ENCODE measurements around the gene LRP5.
A peak's percentile ranks its signal among the peaks of the same experiment; 100 is the strongest.
"Not testable (repeated sequence)": the region's sequence is repeated elsewhere in the genome, so short reads cannot be mapped to it uniquely, and the experiment has no call there.

Gene LRP5

DNA sequence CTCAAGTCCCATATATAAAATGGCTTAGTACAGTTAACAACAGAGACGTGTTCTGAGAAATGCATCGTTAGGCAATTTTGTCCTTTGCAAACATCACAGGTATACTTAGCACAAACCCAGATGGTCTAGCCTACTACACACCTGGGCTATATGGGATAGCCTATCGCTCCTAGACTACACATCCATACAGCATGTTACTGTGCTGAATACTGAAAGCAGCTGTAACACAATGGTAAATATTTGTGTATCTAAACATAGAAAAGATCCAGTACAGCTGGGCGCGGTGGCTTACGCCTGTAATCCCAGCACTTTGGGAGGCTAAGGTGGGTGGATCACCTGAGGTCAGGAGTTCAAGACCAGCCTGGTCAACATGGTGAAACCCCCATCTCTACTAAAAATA lies 145.9 kb downstream of the LRP5 start:
- H3K27ac Mint-ChIP-seq, H3K9me3 Mint-ChIP-seq, H3K4me3 Mint-ChIP-seq, DNase-seq, H3K36me3 Mint-ChIP-seq, CTCF ChIA-PET: not testable (repeated sequence)
- H3K4me1 Mint-ChIP-seq: peaks cover 18% of the 10 kb centered on the region
- H3K27me3 Mint-ChIP-seq: peaks cover 23% of the 10 kb centered on the region

DNA sequence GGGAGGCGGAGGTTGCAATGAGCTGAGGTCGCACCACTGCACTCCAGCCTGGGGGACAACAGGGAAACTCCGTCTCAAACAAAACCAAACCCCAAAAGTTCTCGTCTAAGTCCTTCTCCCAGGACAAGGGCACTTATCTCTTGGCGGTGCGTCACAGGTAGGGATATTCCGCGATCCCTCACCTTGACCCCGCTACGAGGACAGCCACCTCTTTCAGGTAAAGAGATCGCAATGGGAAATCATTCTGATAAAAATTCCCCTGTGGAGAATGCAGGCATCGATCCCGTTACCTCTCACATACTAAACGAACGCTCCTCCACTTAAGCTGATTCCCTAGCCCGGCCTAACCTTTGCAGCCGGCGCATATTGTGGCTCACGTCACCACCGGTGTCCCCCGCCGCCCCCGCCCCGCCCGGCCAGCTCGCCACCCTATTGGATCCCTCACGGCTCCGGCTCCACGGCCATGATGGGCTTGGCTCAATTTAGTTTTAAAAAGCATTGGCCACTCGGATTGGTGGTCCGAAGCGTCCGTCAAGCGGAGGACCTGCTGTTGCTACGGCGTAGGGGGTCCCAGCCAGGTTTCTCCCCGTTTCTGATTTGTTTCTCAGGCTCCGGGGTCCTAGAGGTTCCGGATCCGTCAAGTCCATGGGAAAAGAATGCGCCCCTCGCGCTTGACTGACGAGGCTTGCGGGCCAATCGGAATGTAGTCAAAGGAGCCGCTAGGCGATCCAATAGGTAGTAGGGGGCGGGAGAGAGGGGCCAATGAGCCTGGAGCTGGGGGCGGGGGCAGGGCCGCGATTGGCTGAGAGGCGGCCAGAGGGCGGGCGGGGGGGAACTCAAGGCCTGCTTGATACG lies 147.7 kb downstream of the LRP5 start:
- H3K36me3 Mint-ChIP-seq: peaks cover 17% of the 10 kb centered on the region
- H3K27ac Mint-ChIP-seq: peak overlapping the region; percentile 87
- CTCF ChIA-PET: no interaction called here
- peak; percentile 96 for DNase-seq
- H3K27me3 Mint-ChIP-seq: peaks cover 22% of the 10 kb centered on the region
- H3K4me1 Mint-ChIP-seq: peaks cover 32% of the 10 kb centered on the region
- H3K4me3 Mint-ChIP-seq: peak overlapping the region; percentile 81
- H3K9me3 Mint-ChIP-seq: no peaks in the 10 kb centered on the region

DNA sequence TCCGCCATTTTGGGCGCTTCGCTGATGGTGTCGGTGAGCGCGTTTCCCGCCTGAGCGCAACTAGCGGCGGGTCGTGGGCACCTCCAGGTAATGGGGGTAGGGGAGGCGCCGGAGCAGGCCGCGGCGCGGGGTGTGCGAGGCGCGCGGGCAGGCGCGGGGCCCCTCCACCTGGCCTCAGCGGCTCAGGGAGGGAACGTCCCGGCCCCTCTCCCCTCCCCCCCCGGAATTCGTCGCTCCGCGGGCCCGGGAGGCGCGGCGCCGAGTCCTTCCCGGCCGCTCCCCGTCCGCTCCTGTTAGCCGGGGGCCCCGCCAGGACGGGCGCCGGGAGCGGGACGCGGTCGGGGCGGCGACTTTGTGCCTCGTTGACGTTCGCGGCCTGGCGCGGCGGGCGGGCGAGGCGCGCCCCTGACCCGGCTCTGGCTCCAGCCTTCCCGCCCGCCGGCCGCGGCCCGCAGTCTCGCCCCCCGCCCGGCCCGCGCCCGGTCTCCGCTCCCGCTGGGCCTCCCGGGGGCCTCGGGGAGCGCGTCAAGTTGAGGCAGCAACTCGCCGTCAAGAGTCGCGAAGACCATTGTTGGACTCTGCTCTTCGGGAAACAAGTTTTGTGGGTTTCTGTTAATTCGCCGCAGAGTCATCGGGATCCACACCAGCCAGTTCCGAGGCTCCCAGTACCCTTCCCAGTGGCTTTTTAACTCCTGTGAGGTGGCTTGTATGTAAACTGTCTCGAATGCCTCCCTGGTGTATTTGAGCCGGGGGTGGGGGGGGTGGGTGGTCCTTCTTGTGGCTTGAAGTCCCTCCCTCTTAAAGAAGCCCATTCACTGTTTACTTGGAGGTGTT lies 148.6 kb downstream of the LRP5 start, which contains the start of gene PPP6R3:
Gene PPP6R3 (plus strand): TSS at position 12 of the 834 bp plus-strand sequence. CDS start 76,913 bp downstream, outside the sequence.
- H3K4me1 Mint-ChIP-seq: peaks cover 41% of the 10 kb centered on the region
- peaks cover 14% of the 10 kb centered on the region for H3K27me3 Mint-ChIP-seq
- no peaks in the 10 kb centered on the region for H3K9me3 Mint-ChIP-seq
- peak within 1 kb of the TSS; percentile 87 for H3K27ac Mint-ChIP-seq
- peaks cover 21% of the 10 kb centered on the region for H3K36me3 Mint-ChIP-seq
- no peak for DNase-seq
- peak within 1 kb of the TSS; percentile 81 for H3K4me3 Mint-ChIP-seq
- CTCF ChIA-PET: interaction anchor here (1.3 kb wide), 1 partner anchor 123 kb away, joined by 6 read pairs; no protein-coding TSS in a partner anchor

DNA sequence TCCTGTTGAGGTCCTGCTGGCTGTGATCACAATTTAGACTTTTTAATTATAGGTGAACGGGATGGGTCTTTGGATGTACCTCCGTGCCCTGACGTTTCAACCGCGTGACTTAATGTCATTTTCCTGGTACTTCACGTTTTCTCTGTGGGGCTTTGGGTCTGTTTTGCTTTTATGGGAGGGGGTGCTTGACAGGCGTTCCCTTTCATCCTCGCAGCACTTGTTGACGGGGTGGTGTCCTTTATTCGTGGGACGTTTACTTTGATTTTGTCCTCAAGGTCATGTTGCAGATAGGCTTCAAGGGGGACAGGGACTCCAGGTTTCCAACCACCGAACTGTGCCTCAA lies 149.2 kb downstream of the LRP5 start:
- Mint-ChIP-seq H3K27me3 (peaks cover 12% of the 10 kb centered on the region), H3K9me3 (no peaks in the 10 kb centered on the region), H3K27ac (peak overlapping the region; percentile 82), H3K4me1 (peaks cover 43% of the 10 kb centered on the region), H3K4me3 (peak overlapping the region; percentile 71), H3K36me3 (peaks cover 21% of the 10 kb centered on the region)
- CTCF ChIA-PET: interaction anchor here (1.3 kb wide), 1 partner anchor 122 kb away, joined by 6 read pairs; no protein-coding TSS in a partner anchor
- peak; percentile 32 for DNase-seq

DNA sequence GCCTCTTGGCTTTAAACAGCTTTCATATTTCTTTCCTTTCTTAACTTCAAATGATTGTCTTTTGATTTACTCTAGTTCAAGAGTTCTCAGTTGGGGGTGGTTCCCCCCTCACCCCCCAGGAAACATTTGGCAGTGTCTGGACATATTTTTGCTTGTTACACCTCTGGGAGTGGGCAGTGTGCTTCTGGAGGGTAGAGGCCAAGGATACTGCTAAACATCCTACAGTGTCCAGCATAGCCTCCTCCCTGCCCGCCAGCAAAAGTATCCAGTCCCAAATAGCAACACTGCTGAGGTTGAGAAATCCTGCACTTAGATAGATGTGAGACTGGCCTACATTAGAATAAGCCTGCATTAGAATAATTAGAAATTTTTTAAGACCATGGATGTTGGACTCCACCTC lies 151.3 kb downstream of the LRP5 start:
- H3K4me1 Mint-ChIP-seq: peaks cover 55% of the 10 kb centered on the region
- H3K9me3 Mint-ChIP-seq: no peaks in the 10 kb centered on the region
- CTCF ChIA-PET: no interaction called here
- no peak for DNase-seq
- peak overlapping the region; percentile 57 for H3K4me3 Mint-ChIP-seq
- H3K36me3 Mint-ChIP-seq: peaks cover 30% of the 10 kb centered on the region
- H3K27ac Mint-ChIP-seq: no peak overlapping the region
- peaks cover 4% of the 10 kb centered on the region for H3K27me3 Mint-ChIP-seq

DNA sequence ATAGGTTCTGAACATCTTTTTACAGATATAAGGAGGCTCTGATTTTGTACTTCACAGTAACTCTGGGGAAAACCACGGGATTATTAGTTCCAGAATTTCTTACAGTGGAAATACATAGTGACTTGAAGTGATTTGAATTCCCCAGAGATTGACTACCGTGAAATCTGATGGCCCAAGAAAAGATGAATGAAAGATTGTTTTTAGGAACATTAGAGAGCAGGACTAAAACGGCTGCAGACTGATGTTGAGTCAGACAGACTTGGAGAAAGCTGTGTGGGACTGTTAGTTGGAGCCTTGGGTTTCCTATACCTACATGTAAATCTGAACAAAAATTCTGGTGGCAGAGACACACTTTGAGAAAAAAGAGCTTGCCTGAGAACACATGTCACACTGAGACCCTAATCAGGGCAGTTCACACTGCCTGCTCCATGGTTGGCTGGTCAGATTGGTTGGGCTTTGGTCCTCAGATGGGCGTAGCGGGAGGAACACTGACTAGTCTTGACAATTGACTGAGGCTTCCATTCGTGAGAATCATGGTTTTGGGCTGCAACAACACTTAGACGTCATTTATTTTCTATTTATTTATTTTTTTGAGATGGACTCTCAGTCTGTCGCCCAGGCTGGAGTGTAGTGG lies 154.9 kb downstream of the LRP5 start:
- CTCF ChIA-PET: no interaction called here
- Mint-ChIP-seq H3K36me3 (peaks cover 43% of the 10 kb centered on the region), H3K27ac (no peak overlapping the region)

DNA sequence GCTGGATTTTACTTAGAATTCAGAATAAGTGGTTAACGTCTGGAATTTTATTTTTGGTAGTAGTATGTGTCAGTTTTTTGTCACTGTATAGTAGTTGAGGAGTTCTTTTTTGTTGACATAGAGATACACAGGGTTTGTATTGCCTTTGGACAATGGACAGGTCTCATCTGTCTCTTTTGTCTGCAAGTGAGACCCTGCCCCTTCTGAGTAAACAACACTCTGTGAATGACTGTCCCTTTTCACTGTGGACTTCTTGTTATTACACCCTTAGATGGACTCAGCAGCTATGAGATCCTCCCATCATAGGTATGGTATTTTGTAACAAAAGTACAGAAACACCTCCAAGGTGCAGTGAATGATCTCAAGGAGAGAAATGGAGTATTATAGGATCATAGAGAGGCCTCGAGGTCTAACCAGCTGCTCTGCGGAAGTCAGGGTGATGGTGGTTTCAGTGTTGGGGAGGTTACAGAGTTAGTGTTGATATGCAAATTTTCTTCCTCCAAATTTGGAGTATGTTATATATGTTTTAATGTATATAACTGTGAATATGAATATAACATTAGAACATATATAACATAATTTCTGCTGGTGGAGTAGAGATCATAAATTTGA lies 155.9 kb downstream of the LRP5 start:
- Mint-ChIP-seq H3K9me3 (no peaks in the 10 kb centered on the region), H3K4me1 (peaks cover 88% of the 10 kb centered on the region), H3K36me3 (peaks cover 45% of the 10 kb centered on the region), H3K27ac (peak overlapping the region; percentile 80), H3K4me3 (peak overlapping the region; percentile 22), H3K27me3 (no peaks in the 10 kb centered on the region)
- CTCF ChIA-PET: interaction anchor here (0.6 kb wide), 1 partner anchor 8 kb away, joined by 3 read pairs; no protein-coding TSS in a partner anchor
- DNase-seq: peak; percentile 48

More for the DNA sequence above, 154.9 kb downstream of the LRP5 start:
- H3K9me3 Mint-ChIP-seq: no peaks in the 10 kb centered on the region
- no peaks in the 10 kb centered on the region for H3K27me3 Mint-ChIP-seq
- H3K4me1 Mint-ChIP-seq: peaks cover 87% of the 10 kb centered on the region
- no peak overlapping the region for H3K4me3 Mint-ChIP-seq
- no peak for DNase-seq

DNA sequence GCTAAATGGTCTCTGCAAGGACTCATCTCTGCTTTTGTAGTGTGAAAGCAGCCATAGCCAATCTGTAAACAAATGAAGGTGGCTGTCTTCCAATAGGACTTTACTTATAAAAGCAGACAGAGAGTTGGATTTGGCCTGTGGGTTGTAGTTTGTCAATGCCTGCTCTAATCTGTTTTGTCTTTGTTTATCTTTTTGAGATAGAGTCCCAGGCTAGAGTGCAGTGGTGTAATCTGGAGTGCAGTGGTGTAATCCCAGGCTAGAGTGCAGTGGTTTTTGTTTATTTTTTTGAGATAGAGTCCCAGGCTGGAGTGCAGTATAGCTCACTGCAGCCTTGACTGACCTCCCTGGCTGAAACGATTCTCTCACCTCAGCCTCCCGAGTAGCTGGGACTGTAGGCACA lies 156.7 kb downstream of the LRP5 start:
- H3K27me3 Mint-ChIP-seq: no peaks in the 10 kb centered on the region
- H3K4me3 Mint-ChIP-seq: no peak overlapping the region
- H3K36me3 Mint-ChIP-seq: peaks cover 48% of the 10 kb centered on the region
- H3K27ac Mint-ChIP-seq: no peak overlapping the region
- CTCF ChIA-PET: no interaction called here
- H3K4me1 Mint-ChIP-seq: peaks cover 87% of the 10 kb centered on the region
- H3K9me3 Mint-ChIP-seq: no peaks in the 10 kb centered on the region
- DNase-seq: no peak

DNA sequence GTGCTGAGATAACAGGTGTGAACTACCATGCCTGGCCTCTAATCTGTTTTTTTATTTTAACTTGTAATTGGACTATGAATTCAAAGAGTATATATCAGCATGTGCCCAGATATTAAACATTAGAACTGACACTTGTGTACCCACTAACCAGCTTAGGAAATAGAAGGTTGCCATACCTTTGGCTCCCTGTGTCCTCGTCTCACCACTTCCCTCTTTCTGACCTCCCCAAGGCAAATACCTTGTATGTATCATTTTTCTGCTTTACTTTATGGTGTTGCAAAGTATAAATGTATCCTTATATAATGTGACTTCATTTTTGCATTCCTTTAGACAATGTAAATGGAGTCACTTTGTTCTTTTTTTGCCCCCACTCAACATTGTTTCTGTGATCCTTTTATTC lies 157.3 kb downstream of the LRP5 start:
- Mint-ChIP-seq H3K4me1 (peaks cover 85% of the 10 kb centered on the region), H3K9me3 (peaks cover 3% of the 10 kb centered on the region), H3K27me3 (no peaks in the 10 kb centered on the region), H3K27ac (no peak overlapping the region), H3K4me3 (no peak overlapping the region), H3K36me3 (peaks cover 48% of the 10 kb centered on the region)
- no peak for DNase-seq
- CTCF ChIA-PET: no interaction called here

DNA sequence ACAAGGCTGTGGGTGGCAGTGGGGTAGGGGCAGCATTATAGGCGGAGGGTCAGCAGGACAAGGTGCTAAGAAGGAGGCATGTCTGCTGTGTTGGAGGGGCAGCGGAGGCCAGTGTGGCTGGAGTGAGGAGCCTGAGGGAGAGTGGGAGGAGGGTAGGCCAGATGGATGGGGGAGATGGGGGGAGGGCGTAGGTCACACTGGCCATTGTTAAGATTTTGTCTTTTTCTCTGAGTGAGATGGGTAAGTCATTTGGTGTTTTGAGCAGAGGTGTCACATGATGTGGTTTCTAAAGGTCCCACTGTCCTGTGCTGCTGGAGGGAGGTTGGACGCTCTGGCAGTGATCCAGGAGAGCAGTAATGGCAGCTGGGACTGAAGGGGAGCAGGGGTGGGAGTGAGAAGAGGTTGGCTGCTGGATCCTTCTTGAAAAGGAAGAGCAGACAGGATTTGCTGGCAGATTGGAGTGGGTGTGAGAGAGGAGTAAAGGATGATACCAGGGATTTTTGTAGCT lies 158.0 kb downstream of the LRP5 start:
- H3K4me3 Mint-ChIP-seq: peak overlapping the region; percentile 3
- peaks cover 82% of the 10 kb centered on the region for H3K4me1 Mint-ChIP-seq
- peaks cover 50% of the 10 kb centered on the region for H3K36me3 Mint-ChIP-seq

DNA sequence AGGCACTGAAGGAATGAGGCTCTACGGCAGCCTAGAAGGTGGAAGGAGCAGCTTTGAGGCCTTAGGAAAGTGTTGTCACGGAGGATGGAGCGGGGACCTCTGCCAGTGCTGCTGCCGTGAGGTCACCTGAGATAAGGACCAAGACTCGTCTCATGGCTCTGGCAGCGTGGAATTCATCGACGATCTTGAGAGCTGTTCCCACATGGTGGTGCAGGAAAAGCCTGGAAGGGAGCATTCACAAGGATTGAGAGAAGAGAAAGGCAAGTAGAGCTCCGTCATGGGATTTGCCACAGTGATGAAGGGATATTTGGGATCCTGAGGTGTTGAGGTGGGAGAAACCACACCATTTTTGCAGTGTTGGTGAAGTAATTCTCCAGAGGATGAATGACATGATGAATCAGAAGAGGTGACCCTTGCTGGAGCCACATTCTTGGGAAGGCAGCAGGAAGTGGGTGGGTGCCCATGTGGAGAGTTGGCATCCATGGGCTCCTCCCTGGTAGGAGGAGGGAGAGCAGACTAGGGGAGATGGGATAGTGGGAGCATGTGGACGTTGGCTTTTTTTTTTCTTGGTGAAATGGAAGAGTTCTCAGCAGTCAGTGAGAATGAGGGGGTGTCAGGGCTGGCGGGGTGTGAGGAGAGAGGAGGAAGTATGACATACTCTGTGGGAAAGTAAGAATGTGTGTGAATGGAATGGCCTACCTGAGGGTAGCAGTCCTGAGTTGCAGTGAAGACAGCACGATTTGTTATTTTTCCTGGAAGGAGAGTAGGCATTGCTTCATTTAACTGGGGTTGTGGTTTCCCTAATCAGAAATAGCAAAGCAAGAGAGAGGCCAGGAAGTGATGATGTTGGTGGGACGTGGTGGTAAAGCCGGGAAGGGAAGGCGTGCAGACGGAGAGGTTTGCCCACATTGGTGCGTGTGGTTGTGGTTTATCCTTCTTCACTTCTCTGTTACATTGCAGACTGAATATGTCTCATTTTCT lies 159.3 kb downstream of the LRP5 start:
- H3K4me3 Mint-ChIP-seq: peak overlapping the region; percentile 42
- peaks cover 5% of the 10 kb centered on the region for H3K9me3 Mint-ChIP-seq
- DNase-seq: peak; percentile 66
- peaks cover 53% of the 10 kb centered on the region for H3K36me3 Mint-ChIP-seq
- H3K27ac Mint-ChIP-seq: peak overlapping the region; percentile 78
- H3K27me3 Mint-ChIP-seq: no peaks in the 10 kb centered on the region
- peaks cover 73% of the 10 kb centered on the region for H3K4me1 Mint-ChIP-seq
- CTCF ChIA-PET: interaction anchor here (0.8 to 1.0 kb wide), 2 partner anchors 9 to 112 kb away, joined by 3 read pairs; no protein-coding TSS in a partner anchor

More for the DNA sequence above, 158.0 kb downstream of the LRP5 start:
- CTCF ChIA-PET: interaction anchor here (1.0 kb wide), 1 partner anchor 113 kb away, joined by 3 read pairs; no protein-coding TSS in a partner anchor
- H3K27me3 Mint-ChIP-seq: no peaks in the 10 kb centered on the region
- DNase-seq: no peak
- peaks cover 5% of the 10 kb centered on the region for H3K9me3 Mint-ChIP-seq
- no peak overlapping the region for H3K27ac Mint-ChIP-seq

DNA sequence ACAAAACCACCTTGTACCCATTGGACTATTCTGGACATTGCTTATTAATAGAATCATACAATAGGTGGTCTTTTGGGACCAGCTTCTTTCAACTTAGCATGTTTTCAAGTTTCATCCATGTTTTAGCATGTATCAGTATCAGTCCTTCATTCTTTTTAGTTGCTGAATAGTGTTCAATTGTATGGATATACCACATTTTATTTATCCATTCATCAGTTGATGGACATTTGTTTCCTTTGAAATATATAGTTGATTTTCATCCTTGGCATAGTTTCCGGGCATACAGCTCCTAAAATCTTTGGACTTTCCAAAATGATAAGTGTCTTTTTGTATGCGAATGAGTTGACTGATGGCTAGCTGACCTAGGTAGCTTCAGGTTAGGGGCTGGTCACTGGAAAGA lies 160.4 kb downstream of the LRP5 start:
- peaks cover 70% of the 10 kb centered on the region for H3K4me1 Mint-ChIP-seq
- peaks cover 57% of the 10 kb centered on the region for H3K36me3 Mint-ChIP-seq
- CTCF ChIA-PET: interaction anchor here (0.6 to 1.5 kb wide), 2 partner anchors 111 to 400 kb away, joined by 3 read pairs; no protein-coding TSS in a partner anchor
- no peak overlapping the region for H3K27ac Mint-ChIP-seq
- H3K4me3 Mint-ChIP-seq: no peak overlapping the region
- H3K27me3 Mint-ChIP-seq: no peaks in the 10 kb centered on the region
- peaks cover 5% of the 10 kb centered on the region for H3K9me3 Mint-ChIP-seq
- DNase-seq: no peak
